Measurements from ENCODE around the gene ITPK1.

The ITPK1 gene

DNA sequence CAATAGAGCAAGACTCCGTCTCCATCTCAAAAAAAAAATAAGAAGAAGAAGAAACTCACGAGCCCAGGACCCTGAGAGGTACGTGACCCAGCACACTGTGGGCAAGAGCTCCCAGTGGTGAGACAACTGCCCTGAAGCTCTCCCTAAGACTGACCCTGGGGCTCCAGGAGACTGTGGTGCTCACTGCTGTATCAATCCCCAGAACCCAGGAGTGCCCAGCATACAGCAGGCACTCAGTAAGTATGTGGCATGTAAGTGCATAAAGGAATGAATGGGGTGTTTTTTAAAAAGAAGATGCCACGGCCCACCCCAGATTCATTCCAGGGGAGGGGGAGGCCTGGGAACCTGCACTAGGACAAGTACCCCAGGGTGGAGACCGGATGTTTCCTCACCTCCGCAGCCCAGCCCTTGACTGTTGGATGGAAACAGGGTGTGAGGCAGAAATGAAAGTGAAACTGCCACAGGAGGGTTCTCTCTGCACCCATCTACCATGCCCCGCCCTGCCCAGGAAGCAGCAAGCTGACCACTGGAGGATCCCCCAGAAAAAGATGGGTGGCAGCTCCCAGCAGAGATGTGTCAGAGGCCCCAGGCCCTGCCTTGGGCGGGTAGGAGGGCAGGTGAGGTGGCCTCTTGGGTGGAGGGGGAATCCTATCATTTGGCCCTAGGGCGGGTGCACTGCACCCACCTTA, 12.2 kb downstream of the ITPK1 start:
- no peak overlapping the region for H3K4me3 ChIP-seq (ENCODE audit: insufficient read depth in 1 of 2, low read depth in 1 of 2, low read length in 2 of 2)
- H3K36me3 ChIP-seq (ENCODE audit: control insufficient read depth in 1 of 2, insufficient read depth in 2 of 2, low read depth in 1 of 2, low read length in 2 of 2), result no peaks in the 10 kb centered on the region
- H3K4me2 ChIP-seq (ENCODE audit: low read length, poor library complexity, severe bottlenecking), result no peak overlapping the region
- no peak overlapping the region for H3K27ac ChIP-seq (ENCODE audit: low read length, poor library complexity, severe bottlenecking)
- peaks cover 6% of the 10 kb centered on the region for H3K4me1 ChIP-seq (ENCODE audit: control insufficient read depth, insufficient read depth, low read depth, low read length)
- H3K14ac ChIP-seq (ENCODE audit: low read length in 2 of 2), result no peak overlapping the region
- no peak overlapping the region for H2BK12ac ChIP-seq (ENCODE audit: low read length in 2 of 2)
- WGBS, result 94% methylated on average over 9 of the region's 9 CpGs
- H3K9ac ChIP-seq (ENCODE audit: low read length), result no peak overlapping the region
- DNase-seq, result peak; percentile 15
- no peak overlapping the region for H4K8ac ChIP-seq (ENCODE audit: low read length)
- H3K79me1 ChIP-seq (replicated peaks; ENCODE audit: low read length, poor library complexity, severe bottlenecking), result peaks cover 41% of the 10 kb centered on the region
- H2BK15ac ChIP-seq (ENCODE audit: low read depth, poor library complexity, severe bottlenecking), result no peak overlapping the region
- H3K4ac ChIP-seq (ENCODE audit: low read depth in 1 of 2, low read length in 2 of 2), result no peak overlapping the region
- no peaks in the 10 kb centered on the region for H3K9me3 ChIP-seq (ENCODE audit: control insufficient read depth, low read length)
- H2AFZ ChIP-seq (ENCODE audit: low read depth, low read length), result no peak overlapping the region
- no peak overlapping the region for H3K23ac ChIP-seq (ENCODE audit: low read length in 2 of 2)
- H2BK5ac ChIP-seq (ENCODE audit: low read depth, low read length, poor library complexity, severe bottlenecking), result no peak overlapping the region
- H2AK5ac ChIP-seq (ENCODE audit: low read length, severe bottlenecking), result no peak overlapping the region
- no peak overlapping the region for H2BK120ac ChIP-seq (ENCODE audit: low read depth, low read length)
- H3K27me3 ChIP-seq (ENCODE audit: control insufficient read depth in 1 of 2, insufficient read depth in 1 of 2, low read length in 2 of 2), result no peaks in the 10 kb centered on the region
- H3K18ac ChIP-seq (ENCODE audit: low read depth in 1 of 2, low read length in 2 of 2), result no peak overlapping the region
- no peak overlapping the region for H4K91ac ChIP-seq (ENCODE audit: low read length)

GRCh38 chr14:93102141-93102540, 13.6 kb downstream of the ITPK1 start:
- Histone ChIP-seq H4K91ac (ENCODE audit: low read length) (no peak overlapping the region), H2AFZ (ENCODE audit: low read depth, low read length) (no peak overlapping the region), H2AK5ac (ENCODE audit: low read length, severe bottlenecking) (no peak overlapping the region), H3K18ac (ENCODE audit: low read depth in 1 of 2, low read length in 2 of 2) (no peak overlapping the region), H3K27me3 (ENCODE audit: control insufficient read depth in 1 of 2, insufficient read depth in 1 of 2, low read length in 2 of 2) (no peaks in the 10 kb centered on the region), H3K27ac (ENCODE audit: low read length, poor library complexity, severe bottlenecking) (no peak overlapping the region), H3K4me3 (ENCODE audit: insufficient read depth in 1 of 2, low read depth in 1 of 2, low read length in 2 of 2) (no peak overlapping the region), H2BK120ac (ENCODE audit: low read depth, low read length) (no peak overlapping the region), H3K9ac (ENCODE audit: low read length) (no peak overlapping the region), H3K9me3 (ENCODE audit: control insufficient read depth, low read length) (no peaks in the 10 kb centered on the region), H2BK15ac (ENCODE audit: low read depth, poor library complexity, severe bottlenecking) (no peak overlapping the region), H3K14ac (ENCODE audit: low read length in 2 of 2) (no peak overlapping the region), H3K36me3 (ENCODE audit: control insufficient read depth in 1 of 2, insufficient read depth in 2 of 2, low read depth in 1 of 2, low read length in 2 of 2) (no peaks in the 10 kb centered on the region), H2BK5ac (ENCODE audit: low read depth, low read length, poor library complexity, severe bottlenecking) (no peak overlapping the region), H3K23ac (ENCODE audit: low read length in 2 of 2) (no peak overlapping the region), H4K8ac (ENCODE audit: low read length) (no peak overlapping the region), H3K79me1 (replicated peaks; ENCODE audit: low read length, poor library complexity, severe bottlenecking) (peaks cover 34% of the 10 kb centered on the region), H3K4me2 (ENCODE audit: low read length, poor library complexity, severe bottlenecking) (no peak overlapping the region), H3K4me1 (ENCODE audit: control insufficient read depth, insufficient read depth, low read depth, low read length) (peaks cover 6% of the 10 kb centered on the region), H3K4ac (ENCODE audit: low read depth in 1 of 2, low read length in 2 of 2) (no peak overlapping the region), H2BK12ac (ENCODE audit: low read length in 2 of 2) (no peak overlapping the region)
- 87% methylated on average over 10 of the region's 10 CpGs for WGBS
- no peak for DNase-seq

DNA sequence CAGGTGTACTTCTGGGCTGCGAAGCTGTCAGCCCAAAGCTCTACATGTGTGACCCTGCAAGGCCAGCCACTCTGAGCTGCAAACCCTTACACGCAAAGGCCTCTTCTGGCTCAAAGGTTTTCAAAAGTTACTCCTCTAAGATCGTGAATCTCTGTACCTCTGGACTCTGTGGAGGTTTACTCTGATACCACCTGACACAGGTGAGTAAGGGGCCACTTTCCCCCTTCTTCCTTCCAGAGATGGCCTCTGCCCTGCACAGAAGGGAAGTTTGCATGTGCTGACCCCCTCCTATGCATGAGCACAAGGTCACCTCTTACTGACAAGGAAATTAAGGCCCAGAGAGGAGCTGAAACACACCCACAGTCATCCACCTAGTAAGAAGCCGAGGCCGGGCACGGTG, 14.5 kb downstream of the ITPK1 start:
- Histone ChIP-seq H3K9ac (ENCODE audit: low read length) (no peak overlapping the region), H3K23ac (ENCODE audit: low read length in 2 of 2) (no peak overlapping the region), H3K9me3 (ENCODE audit: control insufficient read depth, low read length) (no peaks in the 10 kb centered on the region), H2BK15ac (ENCODE audit: low read depth, poor library complexity, severe bottlenecking) (no peak overlapping the region), H3K4me1 (ENCODE audit: control insufficient read depth, insufficient read depth, low read depth, low read length) (peaks cover 6% of the 10 kb centered on the region), H4K91ac (ENCODE audit: low read length) (no peak overlapping the region), H3K14ac (ENCODE audit: low read length in 2 of 2) (no peak overlapping the region), H2BK120ac (ENCODE audit: low read depth, low read length) (no peak overlapping the region), H3K4ac (ENCODE audit: low read depth in 1 of 2, low read length in 2 of 2) (no peak overlapping the region), H3K4me3 (ENCODE audit: insufficient read depth in 1 of 2, low read depth in 1 of 2, low read length in 2 of 2) (no peak overlapping the region), H2AFZ (ENCODE audit: low read depth, low read length) (no peak overlapping the region), H2BK5ac (ENCODE audit: low read depth, low read length, poor library complexity, severe bottlenecking) (no peak overlapping the region), H4K8ac (ENCODE audit: low read length) (no peak overlapping the region), H3K27me3 (ENCODE audit: control insufficient read depth in 1 of 2, insufficient read depth in 1 of 2, low read length in 2 of 2) (no peaks in the 10 kb centered on the region), H3K4me2 (ENCODE audit: low read length, poor library complexity, severe bottlenecking) (no peak overlapping the region), H3K18ac (ENCODE audit: low read depth in 1 of 2, low read length in 2 of 2) (no peak overlapping the region), H2BK12ac (ENCODE audit: low read length in 2 of 2) (no peak overlapping the region), H3K79me1 (replicated peaks; ENCODE audit: low read length, poor library complexity, severe bottlenecking) (peaks cover 39% of the 10 kb centered on the region), H3K27ac (ENCODE audit: low read length, poor library complexity, severe bottlenecking) (no peak overlapping the region), H2AK5ac (ENCODE audit: low read length, severe bottlenecking) (no peak overlapping the region), H3K36me3 (ENCODE audit: control insufficient read depth in 1 of 2, insufficient read depth in 2 of 2, low read depth in 1 of 2, low read length in 2 of 2) (no peaks in the 10 kb centered on the region)
- WGBS, result 88% methylated on average over 6 of the region's 6 CpGs
- DNase-seq, result no peak

DNA sequence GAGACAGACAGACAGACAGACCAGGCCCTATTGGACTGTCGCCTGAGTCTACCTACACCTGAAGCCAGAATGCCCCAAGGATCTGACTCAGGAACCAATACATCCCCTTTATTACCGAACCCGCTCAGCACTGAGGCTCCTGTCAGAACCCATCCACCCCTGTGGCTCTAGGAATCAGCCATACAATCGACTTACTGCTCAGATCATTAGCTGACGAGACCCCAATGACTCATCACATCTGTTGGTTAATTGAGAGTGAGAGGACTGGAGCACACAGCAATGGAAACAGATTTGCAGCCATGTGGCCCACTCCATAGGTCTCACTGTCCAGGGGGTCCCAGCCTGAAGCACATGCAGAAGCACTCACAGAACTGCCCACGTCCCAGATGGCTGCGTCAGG, 15.2 kb downstream of the ITPK1 start:
- Histone ChIP-seq H2BK120ac (ENCODE audit: low read depth, low read length) (no peak overlapping the region), H4K91ac (ENCODE audit: low read length) (no peak overlapping the region), H3K9ac (ENCODE audit: low read length) (no peak overlapping the region), H4K8ac (ENCODE audit: low read length) (no peak overlapping the region), H2BK12ac (ENCODE audit: low read length in 2 of 2) (no peak overlapping the region), H3K4me3 (ENCODE audit: insufficient read depth in 1 of 2, low read depth in 1 of 2, low read length in 2 of 2) (no peak overlapping the region), H2AK5ac (ENCODE audit: low read length, severe bottlenecking) (no peak overlapping the region), H3K27me3 (ENCODE audit: control insufficient read depth in 1 of 2, insufficient read depth in 1 of 2, low read length in 2 of 2) (no peaks in the 10 kb centered on the region), H3K18ac (ENCODE audit: low read depth in 1 of 2, low read length in 2 of 2) (no peak overlapping the region), H3K27ac (ENCODE audit: low read length, poor library complexity, severe bottlenecking) (no peak overlapping the region), H2AFZ (ENCODE audit: low read depth, low read length) (no peak overlapping the region), H3K9me3 (ENCODE audit: control insufficient read depth, low read length) (no peaks in the 10 kb centered on the region), H2BK15ac (ENCODE audit: low read depth, poor library complexity, severe bottlenecking) (no peak overlapping the region), H3K36me3 (ENCODE audit: control insufficient read depth in 1 of 2, insufficient read depth in 2 of 2, low read depth in 1 of 2, low read length in 2 of 2) (no peaks in the 10 kb centered on the region), H2BK5ac (ENCODE audit: low read depth, low read length, poor library complexity, severe bottlenecking) (no peak overlapping the region), H3K4me1 (ENCODE audit: control insufficient read depth, insufficient read depth, low read depth, low read length) (peaks cover 6% of the 10 kb centered on the region), H3K14ac (ENCODE audit: low read length in 2 of 2) (no peak overlapping the region), H3K4me2 (ENCODE audit: low read length, poor library complexity, severe bottlenecking) (no peak overlapping the region), H3K4ac (ENCODE audit: low read depth in 1 of 2, low read length in 2 of 2) (no peak overlapping the region), H3K79me1 (replicated peaks; ENCODE audit: low read length, poor library complexity, severe bottlenecking) (peaks cover 43% of the 10 kb centered on the region), H3K23ac (ENCODE audit: low read length in 2 of 2) (no peak overlapping the region)
- 79% methylated on average over 7 of the region's 7 CpGs for WGBS
- no peak for DNase-seq

Measured in mesenchymal stem cell (in vitro differentiated cells and primary cell).